Stomach (tissue), 9 donors: ENCODE results near the gene DEFB126. TPM values are rescaled to one million over a fixed set of nuclear protein-coding genes. Genes with fewer than 3 reads are reported as not detected.
"Not testable (repeated sequence)": the region's sequence is repeated elsewhere in the genome, so short reads cannot be mapped to it uniquely, and the experiment has no call there.

Experiments
- DNase-seq, 2 donors: peaks; one replicate each; pipeline versions ENCODE4 v3.0.0 to v3.0.0-alpha.2; 2013 to 2019
- H3K27ac ChIP-seq, 5 donors: fragments of 200-600 bp in 4 of 5; sonication (generic) in 4 of 5; one replicate each; pipeline ENCODE4 v1.5.1; 2013 to 2019; ENCODE audit warnings: mild to moderate bottlenecking in 1 of 5, moderate library complexity in 1 of 5
- H3K27me3 ChIP-seq, 3 donors: fragments of 200-600 bp; sonication (generic); one replicate each; pipeline ENCODE4 v1.5.1; 2017 to 2019; ENCODE audit warnings: mixed run types in 1 of 3
- H3K36me3 ChIP-seq, 4 donors: fragments of 200-600 bp; sonication (generic); 1 replicate in 3 of 4; 2 replicates in 1 of 4; pipeline ENCODE4 v1.5.1; 2016 to 2019
- H3K4me1 ChIP-seq, 4 donors: fragments of 200-600 bp; sonication (generic); one replicate each; pipeline ENCODE4 v1.5.1; 2016 to 2019
- H3K4me3 ChIP-seq, 4 donors: fragments of 200-600 bp; sonication (generic) in 3 of 4; one replicate each; pipeline ENCODE4 v1.5.1; 2016 to 2019; ENCODE audit warnings: mild to moderate bottlenecking in 1 of 4
- H3K9me3 ChIP-seq, 4 donors: fragments of 200-600 bp; sonication (generic); one replicate each; pipeline ENCODE4 v1.5.1; 2016 to 2019
- CTCF ChIP-seq, 7 experiments: fragments of 450-650 bp in 4 of 7; fragments of 200-600 bp in 3 of 7; sonication (generic) in 3 of 7; IDR thresholded peaks; one replicate each; pipeline ENCODE4 v1.5.1; 2016 to 2019; ENCODE audit warnings: antibody characterized with exemption in 7 of 7, control low read depth in 2 of 7, mild to moderate bottlenecking in 1 of 7
- EP300 ChIP-seq: sonication (generic); formaldehyde crosslinking; IDR thresholded peaks from one replicate; pipeline ENCODE4 v1.6.1; 2017; ENCODE audit warnings: antibody characterized with exemption
- POLR2A ChIP-seq, 4 donors: fragments of 450-650 bp; IDR thresholded peaks; one replicate each; pipeline ENCODE4 v1.6.1; 2016; ENCODE audit warnings: antibody characterized with exemption in 4 of 4, control low read depth in 2 of 4, mild to moderate bottlenecking in 1 of 4, moderate library complexity in 1 of 4
- POLR2AphosphoS5 ChIP-seq, 3 donors: sonication (generic); formaldehyde crosslinking; IDR thresholded peaks; one replicate each; pipeline ENCODE4 v1.6.1; 2016; ENCODE audit warnings: antibody characterized with exemption in 3 of 3
- WGBS, 5 donors: extraction: QIAGEN DNeasy Blood & Tissue Kit in 3 of 5; methylation state at CpG; one replicate each; pipeline versions ENCODE4 v1.1.5 to v1.1.7; 2013 to 2018; 5-methylcytosine and 5-hydroxymethylcytosine counted together
- intact Hi-C: fragments of 100-400 bp; cut with DNase I; formaldehyde crosslinking; loops from one replicate; pipeline ENCODE4 v1.15.1; 2023; ENCODE audit warnings: low total_unique reads
- polyA plus RNA-seq, 3 donors: library from polyadenylated mRNA; stranded (reverse); fragments of 200-250 nt; gene quantifications; one replicate each; pipeline ENCODE4 v1.2.3, GENCODE V29; 2013
- total RNA-seq, 5 donors: library from RNA; depleted of rRNA; stranded (reverse); fragments of >200 nt; gene quantifications; one replicate each; pipeline versions ENCODE4 v1.1.0 to v1.2.3, GENCODE V29; 2014 to 2016
- donor health status: healthy with polysubstance abuse.
- donor health status: Bipolar disorder and iron deficiency.
- donor health status: healthy.

DEFB126 gene
- total and polyA plus RNA-seq, 8 donors: not detected

DNA sequence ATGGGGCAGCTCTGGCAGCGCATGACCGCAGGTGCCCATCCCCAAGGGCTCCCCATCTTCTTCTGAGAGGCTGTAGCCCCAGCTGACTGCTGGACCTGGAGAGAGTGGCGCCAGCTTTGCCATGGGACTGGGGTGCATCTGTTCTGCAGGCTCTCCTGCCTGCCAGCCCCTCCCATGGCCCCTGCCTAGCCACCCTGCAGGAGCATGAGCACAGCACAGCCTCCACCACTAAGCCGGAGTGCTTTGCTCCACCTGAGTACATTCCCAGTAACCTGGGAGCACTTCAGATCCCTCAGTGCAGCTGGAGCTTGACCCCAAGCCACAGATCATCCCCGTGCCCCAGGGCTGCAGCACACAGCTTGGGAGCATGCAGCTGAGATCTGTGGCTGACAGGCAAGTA, 38.9 kb upstream of the DEFB126 start:
- Histone ChIP-seq H3K27me3 (peaks cover 0 to 26% (median 12%) of the 10 kb centered on the region in 3 donors), H3K27ac (no peak overlapping the region), H3K4me3 (no peak overlapping the region), H3K4me1 (no peaks in the 10 kb centered on the region), H3K9me3 (no peaks in the 10 kb centered on the region), H3K36me3 (no peaks in the 10 kb centered on the region)
- intact Hi-C loops: no loop called here
- WGBS, 5 donors: 72 to 88% (median 83%) methylated on average over 4 to 5 of the region's 5 CpGs
- DNase-seq: no peak
- TF ChIP-seq POLR2A (IDR thresholded peaks at IDR 0.05): no peak
- no peak for TF ChIP-seq POLR2AphosphoS5 (IDR thresholded peaks at IDR 0.05)
- TF ChIP-seq EP300: no peak
- TF ChIP-seq CTCF (IDR thresholded peaks at IDR 0.05): no peak

DNA sequence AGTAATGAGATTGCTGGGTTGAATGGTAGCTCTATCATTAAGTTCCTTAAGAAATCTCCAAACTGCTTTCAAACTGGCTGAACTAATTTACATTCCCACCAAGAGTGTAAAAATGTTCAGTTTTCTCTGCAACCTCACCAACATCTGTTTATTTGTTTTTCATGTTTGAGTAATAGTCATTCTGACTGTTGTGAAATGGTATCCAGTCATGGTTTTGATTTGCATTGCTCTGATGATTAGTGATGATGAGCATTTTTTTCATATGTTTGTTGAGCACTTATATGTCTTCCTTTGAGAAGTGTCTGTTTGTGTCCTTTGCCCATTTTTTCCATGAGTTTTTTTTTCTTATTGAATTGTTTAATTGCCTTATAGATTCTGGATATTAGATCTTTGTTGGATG, 30.0 kb upstream of the DEFB126 start:
- DNase-seq: no peak
- Histone ChIP-seq H3K27me3 (peaks cover 0 to 18% (median 0%) of the 10 kb centered on the region in 3 donors), H3K4me1 (no peaks in the 10 kb centered on the region), H3K36me3 (no peaks in the 10 kb centered on the region), H3K27ac (no peak overlapping the region), H3K4me3 (no peak overlapping the region), H3K9me3 (peaks cover 0 to 13% (median 5%) of the 10 kb centered on the region in 4 donors)
- intact Hi-C loops: no loop called here
- TF ChIP-seq POLR2A (IDR thresholded peaks at IDR 0.05): no peak
- TF ChIP-seq CTCF (IDR thresholded peaks at IDR 0.05): no peak
- no peak for TF ChIP-seq EP300
- TF ChIP-seq POLR2AphosphoS5 (IDR thresholded peaks at IDR 0.05): no peak

DNA sequence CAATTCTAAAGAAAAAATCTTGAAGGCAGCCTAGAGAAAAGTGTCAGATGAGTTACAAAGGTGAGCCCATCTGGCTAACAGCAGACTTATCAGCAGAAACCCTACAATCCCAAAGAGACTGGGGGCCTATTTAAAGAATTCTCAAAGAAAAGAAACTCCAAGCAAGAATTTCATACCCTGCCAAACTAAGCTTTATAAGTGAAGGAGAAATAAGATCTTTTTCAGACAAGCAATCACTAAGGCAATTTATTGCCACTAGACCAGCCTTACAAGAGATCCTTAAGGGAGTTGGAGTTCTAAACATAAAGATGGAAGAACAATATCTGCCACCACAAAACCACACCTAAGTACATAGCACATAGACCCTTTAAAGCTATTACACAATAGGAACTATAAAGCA, 24.9 kb upstream of the DEFB126 start:
- no peaks in the 10 kb centered on the region for H3K4me1 ChIP-seq
- intact Hi-C loops: no loop called here
- no peaks in the 10 kb centered on the region for H3K36me3 ChIP-seq
- H3K27me3 ChIP-seq: peaks cover 0 to 31% (median 6%) of the 10 kb centered on the region in 3 donors
- H3K27ac ChIP-seq: no peak overlapping the region
- TF ChIP-seq POLR2AphosphoS5 (IDR thresholded peaks at IDR 0.05) (no peak), EP300 (no peak), CTCF (IDR thresholded peaks at IDR 0.05) (no peak), POLR2A (IDR thresholded peaks at IDR 0.05) (no peak)
- no peak for DNase-seq
- no peak overlapping the region for H3K4me3 ChIP-seq
- peaks cover 0 to 18% (median 11%) of the 10 kb centered on the region in 4 donors for H3K9me3 ChIP-seq

DNA sequence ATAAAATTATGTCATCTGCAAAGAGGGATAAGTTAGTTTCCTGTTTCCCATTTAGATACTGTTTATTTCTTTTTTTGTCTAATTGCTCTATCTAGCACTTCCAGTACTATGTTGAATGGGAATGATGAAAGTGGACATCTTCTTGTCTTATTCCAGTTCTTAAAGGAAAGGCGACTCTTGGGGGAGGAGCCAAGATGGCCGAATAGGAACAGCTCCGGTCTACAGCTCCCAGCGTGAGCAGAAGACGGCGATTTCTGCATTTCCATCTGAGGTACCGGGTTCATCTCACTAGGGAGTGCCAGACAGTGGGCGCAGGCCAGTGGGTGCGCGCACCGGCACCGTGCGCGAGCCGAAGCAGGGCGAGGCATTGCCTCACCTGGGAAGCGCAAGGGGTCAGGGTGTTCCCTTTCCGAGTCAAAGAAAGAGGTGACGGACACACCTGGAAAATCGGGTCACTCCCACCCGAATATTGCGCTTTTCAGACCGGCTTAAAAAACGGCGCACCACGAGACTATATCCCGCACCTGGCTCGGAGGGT, 12.5 kb upstream of the DEFB126 start:
- H3K4me3 ChIP-seq, H3K9me3 ChIP-seq, H3K27ac ChIP-seq, DNase-seq, H3K4me1 ChIP-seq, intact Hi-C loops, H3K36me3 ChIP-seq, H3K27me3 ChIP-seq: not testable (repeated sequence)
- 82 to 95% (median 90%) methylated on average over 22 to 27 of the region's 28 CpGs for WGBS, 5 donors

GRCh38 chr20:137668-138490, 4.5 kb upstream of the DEFB126 start:
- DNase-seq: no peak
- H3K9me3 ChIP-seq: peaks cover 0 to 9% (median 4%) of the 10 kb centered on the region in 4 donors
- TF ChIP-seq POLR2A (IDR thresholded peaks at IDR 0.05) (no peak), CTCF (IDR thresholded peaks at IDR 0.05) (no peak), POLR2AphosphoS5 (IDR thresholded peaks at IDR 0.05) (no peak), EP300 (no peak)
- no peak overlapping the region for H3K27ac ChIP-seq
- H3K4me1 ChIP-seq: no peaks in the 10 kb centered on the region
- intact Hi-C loops: no loop called here
- H3K36me3 ChIP-seq: no peaks in the 10 kb centered on the region
- 72 to 81% (median 75%) methylated on average over 11 of the region's 11 CpGs for WGBS, 5 donors
- peaks cover 0 to 30% (median 7%) of the 10 kb centered on the region in 3 donors for H3K27me3 ChIP-seq
- H3K4me3 ChIP-seq: no peak overlapping the region
